ENCODE results near the gene LRRC37A.
A peak's percentile ranks its signal among the peaks of the same experiment; 100 is the strongest.
"Not testable (repeated sequence)": the region's sequence is repeated elsewhere in the genome, so short reads cannot be mapped to it uniquely, and the experiment has no call there.

LRRC37A gene

GRCh38 chr17:46367520-46367919 lies 72.6 kb downstream of the LRRC37A start:
- H3K36me3 ChIP-seq (ENCODE audit: low read depth); H3K4me1 ChIP-seq (ENCODE audit: insufficient read depth, poor library complexity, severe bottlenecking); H3K27me3 ChIP-seq (ENCODE audit: insufficient read depth, poor library complexity, severe bottlenecking); H3K9me3 ChIP-seq (ENCODE audit: severe bottlenecking); ATAC-seq (ENCODE audit: low read depth); DNase-seq (ENCODE audit: low spot score); H3K27ac ChIP-seq (ENCODE audit: poor library complexity, severe bottlenecking); H3K4me3 ChIP-seq (ENCODE audit: severe bottlenecking): not testable (repeated sequence)

- peak; percentile 91 for ATAC-seq (ENCODE audit: low read depth)
- not testable (repeated sequence) for H3K4me1 ChIP-seq (ENCODE audit: insufficient read depth, poor library complexity, severe bottlenecking); H3K36me3 ChIP-seq (ENCODE audit: low read depth); DNase-seq (ENCODE audit: low spot score); H3K9me3 ChIP-seq (ENCODE audit: severe bottlenecking); H3K27ac ChIP-seq (ENCODE audit: poor library complexity, severe bottlenecking); H3K27me3 ChIP-seq (ENCODE audit: insufficient read depth, poor library complexity, severe bottlenecking); H3K4me3 ChIP-seq (ENCODE audit: severe bottlenecking)
Measured at GRCh38 chr17:46372236-46373229, 77.6 kb downstream of the LRRC37A start.

- H3K4me3 ChIP-seq (ENCODE audit: severe bottlenecking); DNase-seq (ENCODE audit: low spot score); H3K27me3 ChIP-seq (ENCODE audit: insufficient read depth, poor library complexity, severe bottlenecking); H3K4me1 ChIP-seq (ENCODE audit: insufficient read depth, poor library complexity, severe bottlenecking); H3K9me3 ChIP-seq (ENCODE audit: severe bottlenecking); H3K36me3 ChIP-seq (ENCODE audit: low read depth); H3K27ac ChIP-seq (ENCODE audit: poor library complexity, severe bottlenecking): not testable (repeated sequence)
- peak; percentile 57; the same call in 2 of the 3 replicates for ATAC-seq (ENCODE audit: low read depth)
Measured at GRCh38 chr17:46373418-46373817, 78.5 kb downstream of the LRRC37A start.

- not testable (repeated sequence) for H3K9me3 ChIP-seq (ENCODE audit: severe bottlenecking); H3K36me3 ChIP-seq (ENCODE audit: low read depth); DNase-seq (ENCODE audit: low spot score); H3K27ac ChIP-seq (ENCODE audit: poor library complexity, severe bottlenecking); H3K4me3 ChIP-seq (ENCODE audit: severe bottlenecking); H3K4me1 ChIP-seq (ENCODE audit: insufficient read depth, poor library complexity, severe bottlenecking); H3K27me3 ChIP-seq (ENCODE audit: insufficient read depth, poor library complexity, severe bottlenecking)
- peak; percentile 74 for ATAC-seq (ENCODE audit: low read depth)
Measured at GRCh38 chr17:46383118-46383517, 88.2 kb downstream of the LRRC37A start.

GRCh38 chr17:46385491-46385890 lies 90.6 kb downstream of the LRRC37A start:
- H3K27me3 ChIP-seq (ENCODE audit: insufficient read depth, poor library complexity, severe bottlenecking); H3K4me1 ChIP-seq (ENCODE audit: insufficient read depth, poor library complexity, severe bottlenecking); H3K4me3 ChIP-seq (ENCODE audit: severe bottlenecking); DNase-seq (ENCODE audit: low spot score); H3K9me3 ChIP-seq (ENCODE audit: severe bottlenecking); ATAC-seq (ENCODE audit: low read depth); H3K27ac ChIP-seq (ENCODE audit: poor library complexity, severe bottlenecking); H3K36me3 ChIP-seq (ENCODE audit: low read depth): not testable (repeated sequence)
